Thoracic aorta (tissue), 2 donors: Measurements from ENCODE around the gene TANC2. TPM values are rescaled to one million over a fixed set of nuclear protein-coding genes. Genes with fewer than 3 reads are reported as not detected.

ENCODE experiments used
- ATAC-seq: fragments of 150-250 bp; one replicate; pipeline ENCODE4 v1.8.0; 2017; ENCODE audit warnings: low read depth; ENCODE audit not compliant: insufficient number of reproducible peaks, low FRiP score
- DNase-seq: peaks from one replicate; pipeline ENCODE4 v3.0.0-alpha.2; 2020; ENCODE audit warnings: low spot score
- H3K27ac ChIP-seq, 2 donors: fragments of 200-600 bp; sonication (generic); 1 replicate in 1 of 2; 2 replicates in 1 of 2; pipeline ENCODE4 v1.5.1; 2016; ENCODE audit warnings: mild to moderate bottlenecking in 2 of 2, moderate library complexity in 2 of 2
- H3K27me3 ChIP-seq: fragments of 200-600 bp; sonication (generic); replicated peaks from 2 replicates; pipeline ENCODE4 v1.6.0; 2016; ENCODE audit warnings: mild to moderate bottlenecking; ENCODE audit not compliant: insufficient read depth
- H3K36me3 ChIP-seq: fragments of 200-600 bp; sonication (generic); one replicate; pipeline ENCODE4 v1.5.1; 2016
- H3K4me1 ChIP-seq, 2 donors: fragments of 200-600 bp; sonication (generic); 1 replicate in 1 of 2; 2 replicates in 1 of 2; pipeline versions ENCODE4 v1.5.1 to v1.6.0; 2016; ENCODE audit warnings: low read depth in 2 of 2, mild to moderate bottlenecking in 1 of 2; ENCODE audit not compliant: control insufficient read depth in 1 of 2
- H3K4me3 ChIP-seq: fragments of 200-600 bp; sonication (generic); 2 replicates; pipeline ENCODE4 v1.5.1; 2016; ENCODE audit warnings: mild to moderate bottlenecking
- H3K9me3 ChIP-seq: fragments of 200-600 bp; sonication (generic); 2 replicates; pipeline ENCODE4 v1.5.1; 2016
- CTCF ChIP-seq: fragments of 200-600 bp; sonication (generic); IDR thresholded peaks from one replicate; pipeline ENCODE4 v1.5.1; 2019; ENCODE audit warnings: antibody characterized with exemption
- total RNA-seq, 2 donors: library from RNA; depleted of rRNA; stranded (reverse); fragments of >200 nt; gene quantifications; one replicate each; pipeline versions ENCODE4 v1.1.0 to v1.2.3, GENCODE V29; 2016

Gene TANC2
- total RNA-seq, 2 donors from 2014 or later, result 19.6 to 42.7 TPM

GRCh38 chr17:62994931-62995330 lies 28.9 kb downstream of the TANC2 start:
- no peak for DNase-seq
- no peak for ATAC-seq

GRCh38 chr17:62995377-62995885 lies 29.4 kb downstream of the TANC2 start:
- Histone ChIP-seq H3K36me3 (no peaks in the 10 kb centered on the region), H3K4me1 (peaks cover 3 to 10% of the 10 kb centered on the region in 2 donors), H3K27me3 (no peaks in the 10 kb centered on the region), H3K4me3 (no peak overlapping the region), H3K27ac (no peak overlapping the region), H3K9me3 (no peaks in the 10 kb centered on the region)
- peak; percentile 15 for TF ChIP-seq CTCF
- DNase-seq, result no peak
- no peak for ATAC-seq

More at GRCh38 chr17:62994931-62995330, 28.9 kb downstream of the TANC2 start:
- H3K9me3 ChIP-seq, result no peaks in the 10 kb centered on the region
- TF ChIP-seq CTCF, result no peak
- peaks cover 3 to 10% of the 10 kb centered on the region in 2 donors for H3K4me1 ChIP-seq
- H3K27me3 ChIP-seq, result no peaks in the 10 kb centered on the region
- no peak overlapping the region for H3K4me3 ChIP-seq
- H3K27ac ChIP-seq, result no peak overlapping the region
- no peaks in the 10 kb centered on the region for H3K36me3 ChIP-seq

- TF ChIP-seq CTCF, result no peak
- Histone ChIP-seq H3K4me3 (no peak overlapping the region), H3K9me3 (no peaks in the 10 kb centered on the region), H3K27me3 (no peaks in the 10 kb centered on the region), H3K27ac (no peak overlapping the region), H3K36me3 (no peaks in the 10 kb centered on the region), H3K4me1 (peaks cover 3 to 10% of the 10 kb centered on the region in 2 donors)
- ATAC-seq (no peak), DNase-seq (no peak)
Measured at GRCh38 chr17:62996221-62996620, 30.2 kb downstream of the TANC2 start.

- Histone ChIP-seq H3K4me1 (peaks cover 3 to 10% of the 10 kb centered on the region in 2 donors), H3K27me3 (no peaks in the 10 kb centered on the region), H3K36me3 (no peaks in the 10 kb centered on the region), H3K4me3 (no peak overlapping the region), H3K9me3 (no peaks in the 10 kb centered on the region), H3K27ac (no peak overlapping the region)
- DNase-seq (no peak), ATAC-seq (no peak)
- TF ChIP-seq CTCF, result no peak
Measured at GRCh38 chr17:62998166-62998565, 32.1 kb downstream of the TANC2 start.

GRCh38 chr17:62998665-62999393 lies 32.8 kb downstream of the TANC2 start:
- H3K4me3 ChIP-seq, result no peak overlapping the region
- DNase-seq, result no peak
- no peaks in the 10 kb centered on the region for H3K27me3 ChIP-seq
- no peaks in the 10 kb centered on the region for H3K9me3 ChIP-seq
- ATAC-seq, result no peak
- no peak overlapping the region for H3K27ac ChIP-seq
- H3K4me1 ChIP-seq, result peaks cover 3 to 10% of the 10 kb centered on the region in 2 donors
- no peaks in the 10 kb centered on the region for H3K36me3 ChIP-seq
- no peak for TF ChIP-seq CTCF
